Stimulated activated CD4-positive, alpha-beta T cell treated with anti-CD3 and anti-CD28 coated beads, Interleukin-2, amount 100 ng/mL, for 4 hours (primary cell): Measurements from ENCODE around the gene TEX38.
"Not testable (repeated sequence)": the region's sequence is repeated elsewhere in the genome, so short reads cannot be mapped to it uniquely, and the experiment has no call there.

ENCODE experiments used
- DNase-seq: peaks from one replicate; pipeline ENCODE4 v3.0.0-alpha.2; 2020; ENCODE audit warnings: low read depth

Gene TEX38

DNA sequence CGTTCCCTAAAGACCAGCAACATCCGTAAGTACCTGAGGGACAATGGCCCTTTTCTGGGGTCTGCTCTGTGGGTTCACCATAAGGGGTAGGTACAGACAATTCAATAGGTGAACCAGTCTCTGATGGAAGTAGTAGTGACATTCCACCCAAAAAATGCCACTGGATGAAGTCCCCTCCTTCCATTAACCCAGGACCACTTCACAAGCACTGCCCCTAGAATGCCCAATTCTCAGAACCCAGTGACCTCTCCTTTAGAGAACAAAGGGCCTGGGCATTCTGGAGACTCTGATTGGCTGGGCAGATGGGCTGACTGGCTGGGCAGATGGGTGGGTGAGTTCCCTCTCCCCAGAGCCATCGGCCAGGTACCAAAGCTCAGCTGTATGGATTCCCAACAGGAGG is at the start of gene TEX38:
TSS of gene TEX38 (plus strand) at position 301 of the 400 bp plus-strand sequence. CDS start at position 382, 81 bp downstream.
- DNase-seq: no peak

DNA sequence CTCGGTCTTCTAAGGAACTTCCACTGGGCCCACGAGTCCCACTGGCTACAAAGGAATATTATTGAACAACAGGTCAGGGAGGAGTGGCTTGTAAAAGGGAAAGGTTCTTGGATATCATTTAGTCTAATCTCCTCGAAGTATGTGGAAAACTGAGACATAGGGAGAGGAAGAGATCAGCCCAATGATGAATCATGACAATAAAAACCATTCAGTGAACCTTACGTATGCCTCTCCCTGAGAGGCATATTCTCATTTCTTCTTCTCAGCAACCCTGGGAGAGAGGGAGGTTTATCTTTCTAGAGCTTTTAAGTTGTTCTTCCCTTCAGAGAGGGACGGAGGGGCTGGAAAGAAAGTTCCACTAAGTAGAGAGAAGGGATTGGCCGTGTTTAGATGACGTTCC is 49.7 kb upstream of the TEX38 start:
- DNase-seq: no peak

DNA sequence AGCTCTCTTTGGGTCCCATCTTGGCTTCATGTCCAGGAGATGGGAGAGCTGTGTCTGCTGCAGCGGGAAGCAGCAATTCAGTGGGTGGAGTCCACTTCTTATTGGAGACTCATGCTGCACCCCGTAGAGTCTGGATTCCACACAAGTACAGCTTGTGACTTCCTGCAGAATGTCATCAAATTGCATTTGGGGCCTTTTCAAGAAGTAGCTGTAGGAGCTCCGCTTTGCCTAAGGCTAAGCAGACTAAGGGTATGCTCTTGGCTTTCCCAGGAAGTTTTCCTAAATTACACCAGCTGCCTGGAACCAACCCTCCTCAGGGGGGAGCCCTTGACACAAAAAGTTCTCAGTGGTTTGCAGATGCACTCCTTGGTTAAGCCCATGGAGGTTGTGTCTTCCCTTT is 49.3 kb upstream of the TEX38 start:
- no peak for DNase-seq

DNA sequence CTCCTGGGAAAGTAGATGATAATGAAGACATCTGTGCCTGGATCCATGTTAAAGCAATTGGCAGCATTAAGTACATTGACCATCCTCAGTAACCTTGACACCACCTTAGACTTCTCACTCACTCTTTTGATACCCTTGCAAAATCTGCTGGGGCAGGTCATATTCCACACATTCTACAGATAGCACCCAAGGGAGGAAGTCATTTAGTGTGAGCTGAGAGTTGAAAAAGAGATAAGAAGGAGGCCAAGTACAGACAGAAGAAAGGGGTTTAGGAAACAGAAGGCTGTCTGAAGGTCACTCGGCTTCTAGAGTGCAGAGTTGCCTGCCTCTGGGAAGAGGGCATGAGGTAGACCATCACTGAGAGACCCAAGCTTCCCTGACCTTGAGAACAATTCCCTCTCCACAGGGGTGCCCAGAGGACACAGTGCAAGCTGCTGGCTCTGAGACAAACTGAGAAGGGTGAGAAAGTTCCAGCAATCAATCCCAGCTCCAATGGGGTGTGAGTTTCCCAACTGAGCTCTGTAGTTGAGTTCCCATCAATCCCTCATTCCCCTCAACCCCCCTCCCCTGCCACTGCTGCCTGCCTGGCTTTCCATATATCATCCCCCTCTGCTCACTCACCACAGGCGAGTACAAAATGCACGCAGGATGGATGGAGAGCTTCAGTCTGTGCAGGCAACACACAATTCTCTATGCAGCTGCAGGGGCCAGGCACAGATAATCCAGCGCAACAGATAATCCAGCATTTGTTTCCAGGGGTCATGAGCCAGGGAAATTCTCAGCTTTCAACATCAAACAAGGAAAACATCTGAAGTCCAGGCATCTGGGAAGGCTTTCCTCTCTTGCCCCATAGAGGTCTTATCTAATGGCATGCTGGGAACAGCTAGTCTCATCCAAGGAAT is 47.7 kb upstream of the TEX38 start:
- no peak for DNase-seq

DNA sequence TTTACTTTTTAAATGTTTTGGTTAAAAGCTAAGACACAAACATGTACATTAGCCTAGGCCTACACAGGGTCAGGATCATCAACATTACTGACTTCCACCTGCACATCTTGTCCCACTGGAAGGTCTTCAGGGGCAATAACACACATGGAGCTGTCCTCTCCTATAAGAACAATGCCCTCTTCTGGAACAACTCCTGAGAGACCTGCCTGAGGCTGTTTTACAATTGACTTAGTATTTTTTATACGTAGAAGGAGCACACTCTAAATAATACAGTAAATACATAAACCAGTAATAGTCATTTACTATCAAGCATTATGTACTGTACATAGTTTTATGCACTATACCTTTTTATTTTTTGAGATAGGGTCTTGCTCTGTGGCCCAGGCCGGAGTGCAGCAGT is 40.9 kb upstream of the TEX38 start:
- no peak for DNase-seq

DNA sequence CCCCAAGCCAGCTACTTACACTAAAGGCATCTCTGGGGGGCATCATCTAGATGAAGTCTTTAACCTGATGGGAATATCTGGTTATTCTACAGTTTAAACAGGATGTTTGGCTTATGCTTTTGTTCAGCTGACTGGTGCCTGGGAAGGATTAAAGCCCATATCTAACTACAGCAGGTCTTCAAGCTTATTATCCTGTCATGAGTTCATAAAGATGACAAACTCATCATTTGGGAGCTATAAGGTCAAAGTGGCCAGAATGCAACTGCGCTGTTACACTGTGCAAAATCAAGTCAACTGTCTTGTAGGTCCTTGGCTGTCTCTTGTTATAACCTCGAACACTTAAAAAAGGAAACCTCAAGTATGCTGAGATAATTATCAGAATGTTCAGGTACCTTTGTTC is 36.4 kb upstream of the TEX38 start:
- DNase-seq: no peak

DNA sequence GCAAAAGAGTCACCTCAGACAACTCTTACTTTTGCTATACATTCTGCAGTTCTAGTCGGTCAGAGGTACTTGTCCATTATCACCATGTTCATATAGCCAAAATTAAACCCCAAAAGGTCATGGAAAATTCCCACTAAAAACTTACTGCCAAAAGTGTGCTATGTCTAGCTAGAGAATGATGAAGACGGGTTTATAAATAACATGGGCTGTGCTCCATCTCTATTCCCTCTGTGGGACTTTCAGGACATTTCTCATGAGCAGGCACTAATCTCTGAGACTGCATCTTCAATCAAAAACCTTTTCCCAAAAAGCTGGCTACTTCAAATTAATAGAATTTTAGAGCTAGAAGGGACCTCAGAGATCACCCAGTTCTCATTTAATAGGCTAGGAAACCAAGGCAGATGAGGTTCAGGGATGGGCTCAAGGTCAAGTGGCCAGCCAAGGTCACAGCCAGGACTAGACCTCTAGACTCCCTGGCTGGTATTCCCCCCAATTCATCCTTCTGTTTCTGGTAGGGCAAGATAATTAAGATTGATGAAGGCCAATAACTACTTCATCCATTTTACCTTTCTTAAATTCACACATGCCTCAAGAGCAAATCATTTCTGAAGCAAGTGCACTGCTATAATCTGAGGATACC is 34.1 kb upstream of the TEX38 start:
- DNase-seq: no peak

DNA sequence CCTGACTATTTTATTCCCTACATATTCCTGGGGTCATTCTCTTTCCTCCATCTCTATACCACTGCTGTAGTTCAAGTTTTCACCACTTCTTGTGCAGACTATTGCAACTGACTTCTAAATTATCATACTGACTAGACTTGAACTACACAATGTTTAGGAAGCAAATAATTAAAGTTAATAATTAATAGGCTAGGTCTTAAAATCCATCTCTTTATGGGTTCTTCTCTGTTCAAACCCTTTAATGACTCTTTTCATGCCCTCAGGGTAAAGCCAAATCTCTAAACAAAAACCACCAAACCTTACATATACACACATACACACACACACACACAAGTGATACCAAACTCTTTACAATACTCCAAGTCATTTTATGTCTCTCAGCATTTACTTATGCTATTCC is 32.7 kb upstream of the TEX38 start:
- no peak for DNase-seq

DNA sequence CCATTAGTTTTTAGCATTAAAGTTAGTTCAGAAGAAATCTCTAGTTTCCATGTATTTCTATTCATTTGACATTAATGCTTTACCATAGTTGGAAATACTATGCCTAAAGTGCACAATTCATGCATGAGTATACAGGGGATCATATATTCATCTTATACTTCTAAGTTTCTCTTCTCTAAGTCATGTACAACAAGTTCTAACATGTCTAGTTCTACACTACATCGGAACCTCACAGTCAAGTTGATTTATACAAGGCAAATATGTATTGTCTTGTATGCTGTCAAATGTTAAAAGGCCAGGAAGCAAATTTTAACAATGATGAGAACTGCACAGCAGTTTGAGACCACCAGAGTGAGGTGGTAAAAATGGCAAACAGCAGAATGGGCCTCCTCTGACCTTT is 32.1 kb upstream of the TEX38 start:
- no peak for DNase-seq

DNA sequence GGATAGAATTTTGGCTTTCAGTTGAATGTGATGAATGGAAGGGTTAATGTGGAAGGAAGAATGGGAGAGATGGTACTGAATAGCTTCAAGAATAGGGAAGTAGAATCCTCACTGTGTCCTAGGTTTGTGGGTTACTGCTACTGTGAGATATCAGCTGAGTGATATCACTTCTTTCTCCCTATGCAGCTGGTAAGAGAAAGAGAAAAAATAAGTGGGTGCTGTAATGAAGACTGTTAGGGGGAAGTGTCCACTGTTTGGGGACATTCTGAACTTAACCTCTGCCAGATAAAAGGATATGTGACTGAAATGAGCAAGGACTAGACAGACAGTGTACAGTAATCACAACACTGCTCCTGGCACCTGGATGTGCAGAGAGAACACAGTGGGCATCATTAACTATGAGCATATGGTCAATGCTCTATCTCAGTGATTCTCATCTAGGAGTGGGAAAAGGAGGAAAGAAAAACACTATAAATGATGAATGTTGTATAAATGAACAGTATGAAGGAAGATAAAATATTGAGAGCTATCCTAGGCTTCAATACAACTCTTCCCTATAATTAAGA is 29.5 kb upstream of the TEX38 start:
- no peak for DNase-seq

DNA sequence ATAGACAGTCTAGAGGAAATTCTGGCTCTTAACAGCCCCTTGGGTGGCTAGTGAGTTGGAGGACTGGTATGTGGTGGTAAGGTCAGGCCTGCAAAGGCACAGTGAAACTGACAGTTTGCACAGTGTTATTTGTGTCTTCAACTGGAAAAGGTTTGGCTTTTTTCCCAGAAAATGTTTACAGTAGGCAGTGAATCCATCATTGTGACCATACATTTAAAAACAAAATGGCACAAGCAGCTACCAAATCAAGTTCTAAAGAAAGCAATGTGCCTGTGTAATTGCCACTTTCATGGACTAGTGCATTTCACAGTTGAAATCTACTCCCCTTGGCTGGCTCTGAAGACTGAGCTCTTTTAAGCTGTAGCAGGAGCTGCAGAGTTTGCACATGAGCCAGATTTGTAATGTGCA is 28.3 kb upstream of the TEX38 start:
- no peak for DNase-seq

DNA sequence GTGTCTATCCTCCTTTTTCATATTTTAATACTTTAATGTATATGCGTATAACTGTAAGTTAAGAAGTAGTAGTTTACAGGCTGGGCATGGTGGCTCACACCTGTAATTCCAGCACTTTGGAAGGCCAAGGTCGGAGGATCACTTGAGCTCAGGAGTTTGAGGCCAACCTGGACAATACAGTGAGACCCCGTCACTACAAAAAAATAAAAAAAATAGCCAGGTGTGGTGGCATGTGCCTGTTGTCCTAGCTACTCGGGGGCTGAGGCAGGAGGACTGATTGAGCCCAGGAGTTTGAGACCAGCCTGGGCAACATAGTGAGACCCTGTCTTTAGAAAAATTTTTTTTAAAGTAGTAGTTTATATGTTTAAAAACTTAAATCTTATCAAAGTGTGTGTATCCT is 25.8 kb upstream of the TEX38 start:
- DNase-seq: no peak

DNA sequence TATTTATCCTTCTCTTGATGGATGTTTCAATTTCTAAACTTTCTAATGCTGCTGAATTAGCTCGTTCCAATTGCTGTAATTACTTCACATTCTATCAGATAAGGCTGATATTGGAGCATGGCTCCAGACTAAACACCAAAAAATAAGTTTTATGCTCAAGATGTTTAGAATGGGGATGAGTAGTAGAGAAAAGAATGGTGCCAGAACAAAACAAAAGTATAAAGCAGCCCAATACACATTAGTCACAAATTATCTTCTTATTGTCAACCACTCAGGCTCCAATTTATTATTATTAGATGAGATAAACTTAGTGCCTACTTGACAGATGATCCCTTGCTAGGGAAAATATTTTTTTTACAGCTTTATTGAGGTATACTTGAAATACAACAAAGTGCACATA is 25.3 kb upstream of the TEX38 start:
- no peak for DNase-seq

DNA sequence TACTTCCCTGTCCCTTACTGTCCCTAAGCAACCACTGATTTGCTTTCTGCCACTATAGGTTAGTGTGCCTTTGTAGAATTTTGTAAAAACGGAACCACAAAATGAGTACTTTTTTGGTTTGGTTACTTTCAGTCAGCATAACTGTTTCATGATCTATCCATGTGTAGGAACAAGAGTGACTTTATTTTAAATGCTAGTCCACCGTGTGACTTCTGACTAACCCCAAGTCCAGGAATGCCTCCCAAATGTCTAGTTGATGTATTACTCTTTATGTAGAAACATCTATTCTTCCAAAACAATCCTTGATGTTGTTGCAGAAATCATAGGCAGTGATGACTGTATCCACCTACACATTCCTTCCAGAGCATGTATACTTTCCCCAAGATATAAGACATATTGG is 24.8 kb upstream of the TEX38 start:
- DNase-seq: no peak

DNA sequence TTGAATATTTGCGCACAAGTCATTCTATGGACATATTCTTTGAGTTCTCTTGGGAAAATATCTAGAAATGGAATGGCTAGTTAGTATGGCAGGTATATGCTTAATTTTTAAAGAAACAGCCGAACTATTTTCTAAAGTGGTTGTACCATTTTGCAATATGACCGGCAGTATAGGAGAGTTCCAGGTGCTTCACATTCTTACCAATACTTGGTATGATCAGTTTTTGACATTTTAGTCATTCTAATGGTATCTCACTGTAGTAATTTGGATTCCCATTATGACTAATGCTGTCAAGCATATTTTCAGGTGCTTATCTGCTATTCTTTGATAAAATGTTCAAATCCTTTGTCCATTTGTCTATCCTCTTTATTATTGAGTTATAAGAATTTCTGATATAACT is 24.0 kb upstream of the TEX38 start:
- no peak for DNase-seq

DNA sequence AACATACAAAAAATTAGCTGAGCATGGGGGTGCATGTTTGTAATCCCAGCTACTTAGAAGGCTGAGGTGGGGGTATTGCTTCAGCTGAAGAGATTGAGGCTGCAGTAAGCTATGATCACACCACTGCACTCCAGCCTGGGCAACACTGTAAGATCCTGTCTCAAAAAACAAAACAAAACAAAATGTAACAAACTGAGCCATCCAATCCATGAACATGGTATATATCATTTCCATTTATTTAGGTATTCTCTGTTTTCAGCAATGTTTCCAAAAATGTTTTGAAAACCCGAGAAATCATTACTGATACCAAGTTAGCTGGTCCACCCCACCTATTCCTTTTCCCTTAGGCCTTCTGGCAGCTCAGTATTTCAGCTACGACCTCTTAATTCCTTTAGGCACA is 21.9 kb upstream of the TEX38 start:
- no peak for DNase-seq

DNA sequence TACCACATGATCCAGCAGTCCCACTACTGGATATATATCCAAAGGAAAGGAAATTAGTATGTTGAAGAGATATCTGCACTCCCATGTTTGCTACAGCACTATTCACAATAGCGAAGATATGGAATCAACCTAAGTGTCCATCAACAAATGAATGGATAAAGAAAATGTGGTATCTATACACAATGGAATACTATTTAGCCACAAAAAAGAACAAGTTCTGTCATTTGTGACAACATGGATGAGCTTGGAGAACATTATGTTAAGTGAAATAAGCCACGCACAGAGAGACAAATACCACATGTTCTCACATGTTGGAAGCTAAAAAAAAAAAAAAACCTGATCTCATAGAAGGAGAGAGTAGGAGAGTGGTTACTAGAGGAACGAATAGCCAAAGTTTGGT is 21.2 kb upstream of the TEX38 start:
- DNase-seq: no peak

DNA sequence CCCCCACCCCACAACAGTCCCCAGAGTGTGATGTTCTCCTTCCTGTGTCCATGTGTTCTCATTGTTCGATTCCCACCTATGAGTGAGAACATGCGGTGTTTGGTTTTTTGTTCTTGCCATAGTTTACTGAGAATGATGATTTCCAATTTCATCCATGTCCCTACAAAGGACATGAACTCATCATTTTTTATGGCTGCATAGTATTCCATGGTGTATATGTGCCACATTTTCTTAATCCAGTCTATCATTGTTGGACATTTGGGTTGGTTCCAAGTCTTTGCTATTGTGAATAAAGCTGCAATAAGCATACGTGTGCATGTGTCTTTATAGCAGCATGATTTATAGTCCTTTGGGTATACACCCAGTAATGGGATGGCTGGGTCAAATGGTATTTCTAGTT is 20.5 kb upstream of the TEX38 start:
- DNase-seq: not testable (repeated sequence)

DNA sequence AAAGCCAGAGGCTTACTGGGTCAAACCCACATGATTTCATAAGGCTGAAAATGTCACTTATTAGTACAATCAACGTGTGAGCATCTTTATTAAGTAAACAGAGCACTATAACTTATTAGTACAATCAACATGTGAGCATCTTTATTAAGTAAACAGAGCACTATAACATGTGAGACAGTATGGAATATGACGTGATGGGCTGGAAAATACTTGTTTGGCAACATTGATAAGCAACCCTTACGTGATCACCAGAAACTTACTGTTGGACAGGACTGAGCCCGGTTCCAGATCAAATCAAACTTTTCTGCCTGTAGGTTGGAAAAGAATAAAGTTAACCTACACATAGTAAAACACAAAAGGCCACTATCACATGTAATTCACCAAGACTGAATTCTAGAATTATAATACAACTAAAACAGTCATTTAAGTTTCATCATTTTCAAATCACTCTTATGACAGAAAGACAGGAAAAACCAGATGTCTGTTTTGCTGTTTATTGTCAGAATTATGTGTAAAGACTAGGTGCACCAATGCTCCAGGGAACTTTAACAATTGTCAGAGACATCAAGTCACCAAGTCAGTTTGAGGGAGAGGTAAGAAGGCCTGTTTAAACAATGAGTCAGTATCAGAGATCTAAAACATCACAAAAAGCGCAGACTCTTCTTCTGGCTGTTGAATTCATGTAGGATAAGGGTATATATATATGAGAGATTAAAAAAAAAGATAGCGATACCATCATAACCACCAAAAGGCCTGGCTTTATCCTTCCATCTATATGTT is 19.1 kb upstream of the TEX38 start:
- no peak for DNase-seq

DNA sequence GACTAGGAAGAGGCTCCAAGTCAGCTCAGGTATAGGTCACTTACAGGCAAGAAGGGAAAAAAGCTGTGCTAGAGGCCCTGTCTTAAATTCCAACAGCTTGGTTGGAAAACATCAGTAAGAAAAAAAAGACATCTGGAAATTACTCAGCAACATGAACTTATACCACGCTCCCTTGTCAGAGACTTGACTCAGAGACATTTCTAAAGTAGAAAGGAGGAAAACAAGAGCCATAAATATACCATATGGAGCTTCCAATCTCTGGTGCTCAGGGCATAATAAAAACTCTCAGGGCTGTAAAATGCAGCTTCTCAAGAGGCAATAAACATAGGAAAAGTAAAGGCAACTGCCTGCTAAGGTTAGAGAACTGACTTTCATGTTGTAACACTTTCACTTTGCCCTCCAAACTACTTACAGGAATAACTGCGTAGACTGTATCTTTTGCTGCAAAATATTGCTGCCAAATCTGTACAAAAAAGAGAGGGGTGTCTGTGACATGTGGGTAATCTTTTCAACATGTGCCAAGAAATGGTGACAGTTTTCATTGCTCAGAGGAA is 18.2 kb upstream of the TEX38 start:
- DNase-seq: no peak

DNA sequence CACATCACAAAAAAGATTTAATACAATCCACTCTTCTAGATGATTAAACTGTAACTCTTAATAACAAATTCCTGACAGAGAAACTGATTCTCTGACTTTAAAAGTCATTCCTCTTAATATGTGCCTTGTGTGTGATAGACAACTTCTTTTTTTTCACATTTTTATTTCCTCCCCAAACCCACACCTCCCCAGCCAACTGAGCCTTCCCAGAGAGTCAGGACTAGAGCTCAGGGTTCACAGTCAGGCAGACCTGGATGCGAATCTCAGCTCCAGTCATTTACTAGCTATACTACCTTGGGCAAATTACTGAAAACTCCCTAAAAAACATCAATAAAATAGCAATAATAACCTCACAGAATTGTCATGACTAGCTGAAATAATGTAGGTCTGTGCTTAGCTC is 17.6 kb upstream of the TEX38 start:
- DNase-seq: no peak

DNA sequence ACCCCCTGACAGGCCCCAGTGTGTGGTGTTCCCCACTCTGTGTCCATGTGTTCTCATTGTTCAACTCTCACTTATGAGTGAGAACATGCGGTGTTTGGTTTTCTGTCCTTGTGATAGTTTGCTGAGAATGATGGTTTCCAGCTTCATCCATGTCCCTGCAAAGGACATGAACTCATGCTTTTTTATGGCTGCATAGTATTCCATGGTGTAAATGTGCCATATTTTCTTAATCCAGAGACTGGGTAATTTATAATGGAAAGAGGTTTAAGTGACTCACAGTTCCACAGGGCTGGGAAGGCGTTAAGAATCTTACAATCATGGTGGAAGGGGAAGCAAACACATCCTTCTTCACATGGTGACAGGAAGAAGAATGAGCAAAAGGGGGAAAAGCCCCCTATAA is 17.0 kb upstream of the TEX38 start:
- not testable (repeated sequence) for DNase-seq
